ENCODE measurements around the gene PTCD3. TPM values are rescaled to one million over a fixed set of nuclear protein-coding genes. Genes with fewer than 3 reads are reported as not detected.
A peak's percentile ranks its signal among the peaks of the same experiment; 100 is the strongest.

The PTCD3 gene
- total RNA-seq, 1 donor from 2014 or later: 123 TPM

- intact Hi-C loops (cut with DNase I): loop anchor here (10.0 kb wide), 1 partner anchor 487 kb away; the partner anchor contains the start of genes C2orf68 and USP39
- H3K36me3 ChIP-seq: peaks cover 14 to 29% of the 10 kb centered on the region in 2 donors
- no peak for TF ChIP-seq CTCF (IDR thresholded peaks at IDR 0.05)
- no peak overlapping the region for H3K27ac ChIP-seq
- no peaks in the 10 kb centered on the region for H3K27me3 ChIP-seq
- H3K4me3 ChIP-seq: no peak overlapping the region
- no peaks in the 10 kb centered on the region for H3K9me3 ChIP-seq
- H3K4me1 ChIP-seq: peaks cover 0 to 21% of the 10 kb centered on the region in 2 donors
- no peak for DNase-seq (ENCODE audit: low spot score in 2 of 2)
These were observed 3.9 kb upstream of the PTCD3 start for GRCh38 chr2:86102157-86102556.

DNA sequence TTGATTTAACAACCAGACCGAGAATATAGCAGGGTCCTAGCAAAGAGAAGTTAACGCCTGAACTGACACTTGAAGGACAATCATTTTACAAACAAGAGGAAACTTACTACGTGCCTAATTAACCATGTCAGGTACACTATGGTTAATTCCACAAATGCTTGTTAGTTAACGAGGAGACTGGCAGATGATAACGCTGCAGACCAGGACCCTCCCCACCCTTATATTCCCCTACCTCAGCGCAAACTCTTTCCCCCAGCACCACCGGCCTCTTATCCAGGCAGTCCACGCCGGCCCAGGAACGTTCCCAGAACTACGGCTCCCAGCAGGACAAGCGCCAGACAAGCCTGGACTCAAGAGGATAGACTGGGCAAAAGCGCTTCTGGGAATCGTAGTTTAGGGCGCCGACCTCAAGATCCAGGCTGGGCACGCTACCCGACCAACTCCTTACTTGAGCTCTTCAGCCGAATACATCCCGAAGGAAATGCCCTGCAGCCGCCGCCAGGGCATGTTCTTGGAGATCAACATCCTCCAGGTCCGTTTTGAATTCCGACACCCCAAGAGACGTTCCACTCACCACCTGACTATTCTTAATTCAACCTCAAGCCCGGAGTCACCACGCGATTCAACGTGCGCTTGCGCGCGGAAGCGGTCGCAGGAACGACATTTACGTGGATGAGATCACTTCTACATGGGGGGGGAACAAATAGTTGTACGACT, 625 bp upstream of the PTCD3 start, which contains the start of gene POLR1A:
POLR1A (minus strand) TSS at position 635 of the 717 bp plus-strand sequence; CDS start at position 525, 110 bp downstream.
- H3K36me3 ChIP-seq: peaks cover 4 to 9% of the 10 kb centered on the region in 2 donors
- intact Hi-C loops (cut with DNase I): loop anchor here (2.0 to 10.0 kb wide), 2 partner anchors 89 to 491 kb away; partner anchors contain the start of genes C2orf68, IMMT and USP39
- H3K9me3 ChIP-seq: no peaks in the 10 kb centered on the region
- no peak for TF ChIP-seq CTCF (IDR thresholded peaks at IDR 0.05)
- peak within 1 kb of the TSS; percentile 77 to 78 for H3K27ac ChIP-seq
- H3K27me3 ChIP-seq: no peaks in the 10 kb centered on the region
- peak; percentile 68 to 94 for DNase-seq (ENCODE audit: low spot score in 2 of 2)
- peaks cover 0 to 26% of the 10 kb centered on the region in 2 donors for H3K4me1 ChIP-seq
- H3K4me3 ChIP-seq: peak within 1 kb of the TSS; percentile 81 to 91

DNA sequence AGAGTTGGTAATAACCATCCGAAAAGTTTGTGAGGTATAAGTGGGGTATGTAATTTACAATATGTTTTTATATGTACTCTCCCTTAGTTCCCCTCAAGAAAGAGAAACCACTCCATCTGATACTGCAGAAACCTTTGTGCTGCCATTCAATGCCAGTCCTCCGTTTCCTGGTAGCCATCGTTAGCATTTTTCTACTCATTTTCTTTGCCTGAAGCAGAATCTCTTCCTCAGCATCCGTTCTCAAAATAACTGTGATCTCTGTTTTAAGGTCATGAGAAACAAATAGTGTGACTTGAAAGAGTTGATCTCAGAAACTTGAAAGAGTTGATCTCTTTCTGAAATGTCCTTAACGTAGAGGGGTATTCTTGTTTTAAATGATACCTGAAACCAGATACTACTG, 996 bp downstream of the PTCD3 start:
- no peaks in the 10 kb centered on the region for H3K27me3 ChIP-seq
- H3K27ac ChIP-seq: no peak overlapping the region
- H3K4me3 ChIP-seq: peak overlapping the region; percentile 81 to 91
- intact Hi-C loops (cut with DNase I): loop anchor here (10.0 kb wide), 1 partner anchor 492 kb away; the partner anchor contains the start of genes C2orf68 and USP39
- no peak for TF ChIP-seq CTCF (IDR thresholded peaks at IDR 0.05)
- H3K4me1 ChIP-seq: peaks cover 0 to 26% of the 10 kb centered on the region in 2 donors
- H3K36me3 ChIP-seq: peaks cover 12 to 25% of the 10 kb centered on the region in 2 donors
- no peaks in the 10 kb centered on the region for H3K9me3 ChIP-seq
- DNase-seq (ENCODE audit: low spot score in 2 of 2): no peak

GRCh38 chr2:86118130-86118529, 12.1 kb downstream of the PTCD3 start:
- Histone ChIP-seq H3K27me3 (no peaks in the 10 kb centered on the region), H3K4me3 (no peak overlapping the region), H3K36me3 (peaks cover 73 to 82% of the 10 kb centered on the region in 2 donors), H3K9me3 (no peaks in the 10 kb centered on the region), H3K27ac (no peak overlapping the region), H3K4me1 (peaks cover 2 to 10% of the 10 kb centered on the region in 2 donors)
- no peak for DNase-seq (ENCODE audit: low spot score in 2 of 2)
- intact Hi-C loops (cut with DNase I): no loop called here
- TF ChIP-seq CTCF (IDR thresholded peaks at IDR 0.05): no peak

DNA sequence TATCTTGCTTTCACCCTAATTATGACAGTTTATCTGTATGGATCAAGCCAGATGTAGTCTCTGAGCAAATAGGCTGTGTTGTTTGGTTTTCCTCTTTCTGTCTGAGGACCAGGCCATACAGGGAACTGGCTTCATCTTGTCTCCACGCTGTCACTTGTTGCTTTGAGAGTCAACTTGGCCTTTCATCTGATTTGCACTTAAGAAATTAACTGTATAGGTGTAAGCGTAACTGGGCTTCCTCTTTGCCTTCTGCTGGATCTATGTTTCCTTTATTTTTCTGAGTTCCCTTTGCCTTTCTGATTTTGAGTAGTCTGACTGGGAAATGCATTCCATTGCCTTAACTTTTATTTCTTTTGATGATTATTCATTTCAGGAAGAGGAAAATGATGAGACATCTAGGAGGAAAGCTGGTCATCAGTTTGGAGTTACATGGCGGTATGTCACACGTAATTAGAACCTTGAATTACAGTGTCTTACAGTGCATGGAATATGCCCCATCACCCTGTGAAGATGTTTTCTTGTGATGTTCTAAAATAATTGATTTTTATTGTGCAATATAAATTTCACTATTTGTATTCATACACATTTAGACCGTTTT, 17.4 kb downstream of the PTCD3 start:
- Histone ChIP-seq H3K27me3 (no peaks in the 10 kb centered on the region), H3K36me3 (peaks cover 93 to 99% of the 10 kb centered on the region in 2 donors), H3K4me1 (no peaks in the 10 kb centered on the region), H3K4me3 (no peak overlapping the region), H3K27ac (no peak overlapping the region), H3K9me3 (no peaks in the 10 kb centered on the region)
- TF ChIP-seq CTCF (IDR thresholded peaks at IDR 0.05): no peak
- no peak for DNase-seq (ENCODE audit: low spot score in 2 of 2)
- intact Hi-C loops (cut with DNase I): no loop called here
